Ecto neural progenitor cell (in vitro differentiated cells): Measurements from ENCODE around the gene CEACAM19.
A peak's percentile ranks its signal among the peaks of the same experiment; 100 is the strongest.
"Not testable (repeated sequence)": the region's sequence is repeated elsewhere in the genome, so short reads cannot be mapped to it uniquely, and the experiment has no call there.

Source experiments
- DNase-seq: peaks from one replicate; pipeline ENCODE4 v3.0.0-alpha.2; 2018; ENCODE audit warnings: low spot score

CEACAM19 gene

DNA sequence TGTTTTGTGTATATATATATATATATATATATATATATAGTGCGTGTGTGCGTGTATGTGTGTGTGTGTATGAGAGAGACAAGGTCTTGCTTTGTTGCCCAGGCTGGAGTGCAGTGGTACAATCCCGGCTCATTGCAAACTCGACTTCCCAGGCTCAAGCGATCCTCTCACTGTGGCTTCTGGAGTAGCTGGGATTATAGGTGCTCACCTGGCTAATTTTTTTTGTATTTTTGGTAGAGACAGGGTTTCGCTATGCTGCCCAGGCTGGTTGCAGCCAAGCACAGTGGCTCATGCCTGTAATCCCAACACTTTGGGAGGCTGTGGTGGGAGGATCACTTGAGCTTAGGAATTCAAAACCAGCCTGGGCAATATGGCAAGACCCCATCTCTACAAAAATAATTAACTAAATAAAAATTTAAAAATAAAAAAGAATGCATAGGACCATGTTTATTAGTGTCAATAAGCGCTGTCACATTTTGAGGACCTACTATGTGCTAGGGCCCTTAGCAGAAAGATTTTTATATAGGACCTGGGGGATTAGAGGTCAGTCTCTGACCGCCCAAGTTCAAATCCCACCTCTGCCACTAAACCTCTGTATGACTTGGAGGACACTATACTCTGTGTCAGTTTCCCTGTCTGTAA, 25.8 kb upstream of the CEACAM19 start:
- no peak for DNase-seq

- no peak for DNase-seq
These were observed 25.2 kb upstream of the CEACAM19 start for GRCh38 chr19:44646049-44646416.

DNA sequence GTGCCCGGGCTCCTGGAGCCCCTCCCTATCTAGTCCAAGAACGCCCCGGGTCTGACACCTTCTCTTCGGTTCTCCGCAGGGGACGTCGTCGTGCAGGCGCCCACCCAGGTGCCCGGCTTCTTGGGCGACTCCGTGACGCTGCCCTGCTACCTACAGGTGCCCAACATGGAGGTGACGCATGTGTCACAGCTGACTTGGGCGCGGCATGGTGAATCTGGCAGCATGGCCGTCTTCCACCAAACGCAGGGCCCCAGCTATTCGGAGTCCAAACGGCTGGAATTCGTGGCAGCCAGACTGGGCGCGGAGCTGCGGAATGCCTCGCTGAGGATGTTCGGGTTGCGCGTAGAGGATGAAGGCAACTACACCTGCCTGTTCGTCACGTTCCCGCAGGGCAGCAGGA, 24.1 kb upstream of the CEACAM19 start:
- DNase-seq, result no peak

- no peak for DNase-seq
These were observed 22.5 kb upstream of the CEACAM19 start for GRCh38 chr19:44648631-44649251.

- DNase-seq, result no peak
These were observed 21.6 kb upstream of the CEACAM19 start for GRCh38 chr19:44649578-44650145.

DNA sequence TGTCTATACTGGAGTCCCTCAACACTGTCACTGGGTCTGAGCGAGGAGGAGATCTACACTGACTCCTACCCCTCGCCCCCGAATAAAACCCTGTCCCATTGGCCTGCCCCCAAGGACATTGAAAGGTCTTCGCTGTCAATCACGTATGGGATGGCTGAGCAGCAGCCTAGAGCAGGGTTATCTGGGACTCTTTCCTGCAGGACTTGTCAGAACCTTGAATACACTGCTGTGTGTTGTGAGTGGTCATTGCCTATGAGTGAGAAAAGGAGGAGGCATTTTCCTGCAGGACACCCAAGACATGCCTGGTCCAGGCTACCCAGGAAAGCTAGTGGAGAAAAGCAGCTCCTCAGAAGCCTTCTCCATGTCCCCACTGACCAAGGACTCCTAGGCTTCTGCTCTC, 17.9 kb upstream of the CEACAM19 start:
- DNase-seq, result no peak

- DNase-seq, result peak; percentile 70
These were observed 17.1 kb upstream of the CEACAM19 start for GRCh38 chr19:44653977-44654774.

DNA sequence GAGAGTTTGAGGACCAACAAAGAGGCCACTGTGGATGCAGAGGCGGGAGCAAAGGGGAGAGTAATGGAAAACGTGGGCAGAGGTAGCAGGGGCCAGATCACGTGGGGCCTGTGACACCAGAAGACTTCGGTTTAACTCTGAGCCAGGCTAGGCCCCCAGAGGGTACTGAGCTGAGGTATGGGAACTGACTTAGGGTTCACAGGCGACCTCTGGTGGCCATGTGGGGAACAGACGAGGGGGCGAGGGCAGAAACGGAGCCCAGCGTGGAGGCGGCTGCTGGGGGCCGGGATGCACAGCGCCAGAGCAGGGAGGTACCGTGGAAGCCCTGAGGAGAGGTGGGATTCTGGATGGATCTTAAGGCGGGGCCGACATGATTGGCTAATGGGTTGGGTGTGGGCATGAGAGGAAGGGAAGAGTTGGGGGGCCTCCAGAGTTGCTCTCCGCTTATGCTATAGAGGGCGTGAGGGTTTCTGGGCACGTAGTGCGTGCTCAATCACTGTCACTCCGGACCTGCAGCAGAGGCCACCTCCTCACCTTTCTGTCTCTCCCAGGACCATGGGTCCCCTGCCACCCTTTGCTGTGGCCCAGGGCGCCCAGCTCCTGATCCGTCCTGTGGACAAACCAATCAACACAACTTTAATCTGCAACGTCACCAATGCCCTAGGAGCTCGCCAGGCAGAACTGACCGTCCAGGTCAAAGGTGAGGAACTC, 13.9 kb upstream of the CEACAM19 start:
- DNase-seq, result peak; percentile 83

GRCh38 chr19:44658069-44658733, 13.1 kb upstream of the CEACAM19 start:
- DNase-seq, result no peak

GRCh38 chr19:44660081-44660480, 11.2 kb upstream of the CEACAM19 start:
- no peak for DNase-seq

GRCh38 chr19:44661205-44661604, 10.1 kb upstream of the CEACAM19 start:
- no peak for DNase-seq

GRCh38 chr19:44661904-44662303, 9.4 kb upstream of the CEACAM19 start:
- DNase-seq, result no peak

- no peak for DNase-seq
These were observed 8.4 kb upstream of the CEACAM19 start for GRCh38 chr19:44662691-44663385.

DNA sequence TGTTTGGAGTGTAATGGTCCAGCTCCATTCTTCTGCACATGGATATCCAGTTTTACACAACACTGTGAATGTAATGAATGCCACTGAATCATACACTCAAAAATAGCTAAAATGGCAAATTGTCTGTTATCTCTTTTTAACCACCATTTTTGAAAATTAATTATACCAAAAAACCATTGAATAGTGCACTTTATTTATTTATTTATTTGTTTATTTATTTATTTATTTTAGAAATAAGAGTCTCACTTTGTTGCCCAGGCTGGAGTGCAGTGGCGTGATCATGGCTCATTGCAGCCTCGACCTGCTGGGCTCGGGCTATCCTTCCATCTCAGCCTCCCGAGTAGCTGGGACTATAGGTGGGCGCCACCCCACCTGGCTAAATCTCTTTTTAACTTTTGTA, 7.3 kb upstream of the CEACAM19 start:
- no peak for DNase-seq

DNA sequence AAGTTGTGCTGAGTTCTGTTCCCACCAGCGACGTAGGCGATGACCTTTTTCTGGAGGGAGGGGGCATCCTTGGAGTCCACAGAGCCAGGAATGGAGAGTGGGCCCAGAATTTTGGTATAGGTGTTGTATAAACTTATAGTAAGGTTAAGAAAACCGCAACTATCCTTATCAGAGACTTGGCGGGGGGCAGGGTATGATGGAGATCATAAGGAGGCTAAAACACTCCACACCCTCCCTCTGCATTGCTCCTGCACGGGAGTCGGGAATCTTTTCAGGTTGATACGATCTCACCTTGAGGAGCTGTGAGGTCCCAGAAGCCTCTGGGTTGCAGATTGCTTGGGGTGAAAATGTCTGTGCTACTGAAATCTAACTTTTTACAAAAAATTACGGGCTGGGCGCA, 6.3 kb upstream of the CEACAM19 start:
- DNase-seq, result no peak

DNA sequence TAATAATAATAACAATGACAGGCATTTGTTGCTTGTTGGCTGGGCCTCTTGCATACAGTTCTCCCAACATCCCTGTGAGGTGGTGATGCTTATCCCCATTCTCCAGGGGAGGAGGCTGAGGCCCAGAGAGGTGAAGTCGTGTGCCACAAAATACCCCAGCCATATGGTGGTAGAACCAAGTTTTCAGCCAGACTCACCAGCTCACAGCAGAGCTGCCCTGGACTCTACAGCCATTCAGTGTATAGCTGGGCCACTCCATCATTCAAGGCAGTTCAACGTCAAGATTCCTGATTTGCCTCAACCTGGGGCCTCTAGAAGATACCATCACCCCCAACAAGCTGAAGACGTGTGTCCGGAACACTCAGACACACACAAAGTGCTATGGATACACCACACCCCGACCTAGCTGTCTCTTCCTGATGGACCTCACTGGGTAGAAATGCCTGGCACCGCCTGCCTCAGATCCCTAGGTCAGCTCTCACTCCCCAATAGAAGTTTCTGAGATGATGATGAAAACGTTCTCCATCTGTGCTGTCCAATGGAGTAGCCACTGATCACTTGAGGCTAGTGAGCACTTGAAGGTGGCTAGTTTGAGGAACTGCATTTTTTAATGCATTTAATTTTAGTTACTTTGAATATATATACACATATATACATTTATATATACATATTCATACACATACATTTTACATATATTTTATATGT, 4.3 kb upstream of the CEACAM19 start:
- DNase-seq, result no peak

GRCh38 chr19:44668985-44669764, 2.1 kb upstream of the CEACAM19 start:
- DNase-seq, result no peak

DNA sequence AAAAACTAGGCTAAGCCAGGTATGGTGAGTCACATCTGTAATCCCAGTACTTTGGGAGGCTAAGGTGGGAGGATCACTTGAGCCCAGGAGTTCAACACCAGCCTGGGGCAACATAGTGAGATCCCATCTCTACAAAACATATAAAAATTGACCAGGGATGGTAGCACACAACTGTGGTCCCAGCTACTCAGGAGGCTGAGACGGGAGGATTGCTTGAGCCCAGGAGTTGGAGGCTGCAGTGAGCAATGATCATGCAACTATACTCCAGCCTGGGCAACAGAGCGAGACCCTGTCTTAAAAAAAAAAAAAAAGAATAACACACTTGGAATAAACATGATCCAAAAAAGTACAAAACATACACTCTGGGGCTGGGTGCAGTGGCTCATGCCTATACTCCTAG, 1.3 kb upstream of the CEACAM19 start:
- not testable (repeated sequence) for DNase-seq

GRCh38 chr19:44672226-44672625, 944 bp downstream of the CEACAM19 start:
- DNase-seq, result no peak

GRCh38 chr19:44673510-44673909, 2.2 kb downstream of the CEACAM19 start:
- DNase-seq, result no peak
